GM12878 (cell line): ENCODE results near the gene HDAC8.

Experiments
- ATF3 ChIP-seq: IDR thresholded peaks from 2 replicates; pipeline ENCODE4 v1.6.1; 2011; ENCODE audit warnings: low read depth, mild to moderate bottlenecking, low read length, moderate library complexity, borderline replicate concordance; ENCODE audit errors: extremely low read depth
- PAX8 ChIP-seq: fragments of 450-650 bp; IDR thresholded peaks from 2 replicates; pipeline ENCODE4 v1.6.1; 2017; ENCODE audit warnings: mild to moderate bottlenecking, moderate library complexity
- PKNOX1 ChIP-seq: fragments of 450-650 bp; IDR thresholded peaks from 2 replicates; pipeline ENCODE4 v1.6.1; 2016; ENCODE audit warnings: mild to moderate bottlenecking
- PML ChIP-seq: IDR thresholded peaks from 2 replicates; pipeline ENCODE4 v1.6.1; 2012; ENCODE audit warnings: low read length, inconsistent platforms
- POLR2AphosphoS2 ChIP-seq: IDR thresholded peaks from 2 replicates; pipeline ENCODE4 v1.6.1; 2011; ENCODE audit warnings: low read depth, mild to moderate bottlenecking, low read length, improper control_type of control experiment, moderate library complexity
- POLR2AphosphoS5 ChIP-seq: IDR thresholded peaks from 2 replicates; pipeline ENCODE4 v1.6.1; 2011; ENCODE audit warnings: mild to moderate bottlenecking, low read length, inconsistent platforms
- RFX5 ChIP-seq: IDR thresholded peaks from 2 replicates; pipeline ENCODE4 v1.6.1; 2011; ENCODE audit warnings: low read depth, low read length, improper control_type of control experiment
- USF2 ChIP-seq: IDR thresholded peaks from 2 replicates; pipeline ENCODE4 v1.6.1; 2011; ENCODE audit warnings: low read depth, low read length, improper control_type of control experiment, borderline replicate concordance
- ZNF592 ChIP-seq: fragments of 450-650 bp; IDR thresholded peaks from 2 replicates; pipeline ENCODE4 v1.6.1; 2017; ENCODE audit warnings: mild to moderate bottlenecking, moderate library complexity

GRCh38 chrX:72392042-72392441, 180.6 kb downstream of the HDAC8 start:
- TF ChIP-seq POLR2AphosphoS5 = no peak
- no peak for TF ChIP-seq RFX5
- no peak for TF ChIP-seq ZNF592
- TF ChIP-seq POLR2AphosphoS2 = no peak
- no peak for TF ChIP-seq PKNOX1
- TF ChIP-seq PML = no peak
- TF ChIP-seq USF2 = no peak
- TF ChIP-seq PAX8 = no peak
- no peak for TF ChIP-seq ATF3
